ENCODE data around the gene TMEM26.
A peak's percentile ranks its signal among the peaks of the same experiment; 100 is the strongest.

The TMEM26 gene

GRCh38 chr10:61452655-61453641 is at the start of gene TMEM26:
Gene TMEM26, minus strand, starts transcription at chr10:61453381. Its CDS starts 300 bp downstream, at chr10:61453081.
- peak; percentile 86 for DNase-seq (ENCODE audit: low spot score)

- DNase-seq (ENCODE audit: low spot score): no peak
Observed at GRCh38 chr10:61500460-61500859, 47.3 kb upstream of the TMEM26 start.

- no peak for DNase-seq (ENCODE audit: low spot score)
Observed at GRCh38 chr10:61492364-61492995, 39.3 kb upstream of the TMEM26 start.

- DNase-seq (ENCODE audit: low spot score): no peak
Observed at GRCh38 chr10:61487506-61487905, 34.3 kb upstream of the TMEM26 start.

GRCh38 chr10:61486738-61487396 is 33.7 kb upstream of the TMEM26 start:
- DNase-seq (ENCODE audit: low spot score): no peak

GRCh38 chr10:61486251-61486650 is 33.1 kb upstream of the TMEM26 start:
- DNase-seq (ENCODE audit: low spot score): no peak

- no peak for DNase-seq (ENCODE audit: low spot score)
Observed at GRCh38 chr10:61481597-61481996, 28.4 kb upstream of the TMEM26 start.

GRCh38 chr10:61480208-61480607 is 27.0 kb upstream of the TMEM26 start:
- no peak for DNase-seq (ENCODE audit: low spot score)

- DNase-seq (ENCODE audit: low spot score): no peak
Observed at GRCh38 chr10:61478621-61479312, 25.6 kb upstream of the TMEM26 start.

GRCh38 chr10:61477451-61477850 is 24.3 kb upstream of the TMEM26 start:
- DNase-seq (ENCODE audit: low spot score): no peak

GRCh38 chr10:61476529-61476928 is 23.3 kb upstream of the TMEM26 start:
- no peak for DNase-seq (ENCODE audit: low spot score)

GRCh38 chr10:61475449-61475873 is 22.3 kb upstream of the TMEM26 start:
- DNase-seq (ENCODE audit: low spot score): no peak

GRCh38 chr10:61472090-61472674 is 19.0 kb upstream of the TMEM26 start:
- no peak for DNase-seq (ENCODE audit: low spot score)

GRCh38 chr10:61471491-61471890 is 18.3 kb upstream of the TMEM26 start:
- DNase-seq (ENCODE audit: low spot score): no peak

GRCh38 chr10:61470740-61471139 is 17.6 kb upstream of the TMEM26 start:
- no peak for DNase-seq (ENCODE audit: low spot score)

- DNase-seq (ENCODE audit: low spot score): no peak
Observed at GRCh38 chr10:61465901-61466632, 12.9 kb upstream of the TMEM26 start.

- no peak for DNase-seq (ENCODE audit: low spot score)
Observed at GRCh38 chr10:61465171-61465496, 12.0 kb upstream of the TMEM26 start.

- no peak for DNase-seq (ENCODE audit: low spot score)
Observed at GRCh38 chr10:61464461-61465170, 11.4 kb upstream of the TMEM26 start.

- DNase-seq (ENCODE audit: low spot score): no peak
Observed at GRCh38 chr10:61463035-61463909, 10.1 kb upstream of the TMEM26 start.
